H1 (cell line): Measurements from ENCODE around the gene SPINK1.
A peak's percentile ranks its signal among the peaks of the same experiment; 100 is the strongest.

Experiments used
- CBX8 ChIP-seq: fragments of 300-800, 300-1000 bp; sonication (generic); IDR thresholded peaks from 2 replicates; pipeline ENCODE4 v1.7.1; 2016; ENCODE audit warnings: low read depth, low read length, borderline replicate concordance
- GTF2F1 ChIP-seq: IDR thresholded peaks from 2 replicates; pipeline ENCODE4 v1.6.1; 2012; ENCODE audit warnings: low read depth, low read length, improper control_type of control experiment, borderline replicate concordance
- POLR2AphosphoS5 ChIP-seq: IDR thresholded peaks from 2 replicates; pipeline ENCODE4 v1.6.1; 2011; ENCODE audit warnings: low read depth, low read length
- SUZ12 ChIP-seq: fragments of 200-600 bp; sonication (generic); IDR thresholded peaks from 2 replicates; pipeline ENCODE4 v1.6.1; 2012; ENCODE audit warnings: mild to moderate bottlenecking, inconsistent platforms, low read length, moderate library complexity, mixed read lengths

- TF ChIP-seq CBX8 (no peak), GTF2F1 (no peak), SUZ12 (no peak), POLR2AphosphoS5 (peak; percentile 95)
Observed at GRCh38 chr5:147869112-147869511, 37.6 kb upstream of the SPINK1 start.
